Measurements from ENCODE around the gene PRG3.
"Not testable (repeated sequence)": the region's sequence is repeated elsewhere in the genome, so short reads cannot be mapped to it uniquely, and the experiment has no call there.

The PRG3 gene

GRCh38 chr11:57368845-57369232 lies 12.1 kb downstream of the PRG3 start:
- ChIA-PET POLR2A (no interaction called here), CTCF (interaction anchor here (1.0 to 1.6 kb wide), 2 partner anchors 12 to 31 kb away, joined by 3 to 4 read pairs; no protein-coding TSS in a partner anchor)
- TF ChIP-seq, protein P1, sequence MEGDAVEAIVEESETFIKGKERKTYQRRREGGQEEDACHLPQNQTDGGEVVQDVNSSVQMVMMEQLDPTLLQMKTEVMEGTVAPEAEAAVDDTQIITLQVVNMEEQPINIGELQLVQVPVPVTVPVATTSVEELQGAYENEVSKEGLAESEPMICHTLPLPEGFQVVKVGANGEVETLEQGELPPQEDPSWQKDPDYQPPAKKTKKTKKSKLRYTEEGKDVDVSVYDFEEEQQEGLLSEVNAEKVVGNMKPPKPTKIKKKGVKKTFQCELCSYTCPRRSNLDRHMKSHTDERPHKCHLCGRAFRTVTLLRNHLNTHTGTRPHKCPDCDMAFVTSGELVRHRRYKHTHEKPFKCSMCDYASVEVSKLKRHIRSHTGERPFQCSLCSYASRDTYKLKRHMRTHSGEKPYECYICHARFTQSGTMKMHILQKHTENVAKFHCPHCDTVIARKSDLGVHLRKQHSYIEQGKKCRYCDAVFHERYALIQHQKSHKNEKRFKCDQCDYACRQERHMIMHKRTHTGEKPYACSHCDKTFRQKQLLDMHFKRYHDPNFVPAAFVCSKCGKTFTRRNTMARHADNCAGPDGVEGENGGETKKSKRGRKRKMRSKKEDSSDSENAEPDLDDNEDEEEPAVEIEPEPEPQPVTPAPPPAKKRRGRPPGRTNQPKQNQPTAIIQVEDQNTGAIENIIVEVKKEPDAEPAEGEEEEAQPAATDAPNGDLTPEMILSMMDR (IDR thresholded peaks at IDR 0.05; ENCODE audit: control extremely low read depth, extremely low read depth, low read depth, missing control alignments) = no peak
- DNase-seq (ENCODE audit: extremely low spot score) = no peak

DNA sequence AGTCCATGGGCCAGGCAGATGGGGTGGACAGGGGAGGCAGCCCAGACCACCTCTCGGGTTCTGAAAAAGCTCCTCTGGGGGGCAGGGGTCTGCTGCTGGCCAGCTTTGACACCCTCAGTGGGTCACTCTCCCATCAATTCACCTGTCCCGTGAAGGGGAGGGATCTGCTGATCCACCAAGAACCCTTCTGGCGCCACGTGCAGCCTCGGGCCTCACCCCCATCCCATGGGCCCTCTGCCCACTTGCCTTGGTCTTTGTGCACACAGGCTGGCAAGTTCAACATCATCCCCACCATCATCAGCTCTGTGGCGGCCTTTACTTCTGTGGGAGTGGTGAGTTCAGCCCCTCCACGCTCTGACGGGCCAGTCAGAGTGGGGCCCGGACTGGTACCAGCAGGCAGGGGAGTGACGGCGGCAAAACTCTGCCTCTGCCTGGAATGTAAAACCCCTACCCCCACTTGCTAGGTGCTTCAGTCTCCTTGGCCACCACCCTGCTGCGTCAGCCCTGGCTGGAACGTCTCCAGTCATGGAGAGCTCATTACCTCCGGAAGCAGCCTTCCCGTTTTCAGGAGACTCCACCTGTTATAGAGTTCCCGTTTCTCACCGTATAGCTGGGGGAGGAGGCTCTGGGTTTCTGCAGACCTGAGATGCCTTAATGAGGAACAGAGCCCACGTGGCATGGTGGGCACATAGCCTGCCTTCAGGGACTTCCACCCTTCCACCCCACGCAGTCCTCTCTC lies 12.7 kb downstream of the PRG3 start:
- ChIA-PET CTCF (interaction anchor here (1.0 to 1.6 kb wide), 3 partner anchors 10 to 32 kb away, joined by 3 to 4 read pairs (median 3); no protein-coding TSS in a partner anchor), POLR2A (no interaction called here)
- TF ChIP-seq, protein P1 (IDR thresholded peaks at IDR 0.05; ENCODE audit: control extremely low read depth, extremely low read depth, low read depth, missing control alignments) = no peak
- DNase-seq (ENCODE audit: extremely low spot score) = no peak

GRCh38 chr11:57364851-57365660 lies 15.9 kb downstream of the PRG3 start:
- ChIA-PET POLR2A (no interaction called here), CTCF (interaction anchor here (1.3 to 1.5 kb wide), 2 partner anchors 7 to 14 kb away, joined by 3 to 4 read pairs; no protein-coding TSS in a partner anchor)
- TF ChIP-seq, protein P1 (IDR thresholded peaks at IDR 0.05; ENCODE audit: control extremely low read depth, extremely low read depth, low read depth, missing control alignments) = no peak

GRCh38 chr11:57363131-57364080 lies 17.5 kb downstream of the PRG3 start:
- no peak for DNase-seq (ENCODE audit: extremely low spot score)
- POLR2A ChIA-PET = no interaction called here
- CTCF ChIA-PET = interaction anchor here (0.6 to 2.5 kb wide), 13 partner anchors 11 to 164 kb away, joined by 3 to 16 read pairs (median 3); partner anchors contain the start of genes P2RX3, PRG3, RTN4RL2 and SSRP1
- TF ChIP-seq, protein P1 (IDR thresholded peaks at IDR 0.05; ENCODE audit: control extremely low read depth, extremely low read depth, low read depth, missing control alignments) = no peak

More at GRCh38 chr11:57364851-57365660, 15.9 kb downstream of the PRG3 start:
- DNase-seq (ENCODE audit: extremely low spot score) = no peak

GRCh38 chr11:57361926-57362325 lies 19.0 kb downstream of the PRG3 start:
- ChIA-PET CTCF (interaction anchor here (0.8 to 6.2 kb wide), 16 partner anchors 8 to 282 kb away, joined by 3 to 32 read pairs (median 4); partner anchors contain the start of genes P2RX3, PRG3 and SSRP1), POLR2A (no interaction called here)
- TF ChIP-seq, protein P1 (IDR thresholded peaks at IDR 0.05; ENCODE audit: control extremely low read depth, extremely low read depth, low read depth, missing control alignments) = no peak
- DNase-seq (ENCODE audit: extremely low spot score) = no peak

GRCh38 chr11:57361420-57361819 lies 19.5 kb downstream of the PRG3 start:
- DNase-seq (ENCODE audit: extremely low spot score); POLR2A ChIA-PET: not testable (repeated sequence)
- CTCF ChIA-PET = interaction anchor here (1.1 to 6.2 kb wide), 9 partner anchors 8 to 283 kb away, joined by 3 to 32 read pairs (median 4); no protein-coding TSS in a partner anchor

Measured in GM10248 (cell line).